ENCODE data around the gene PDHA1. TPM values are rescaled to one million over a fixed set of nuclear protein-coding genes. Genes with fewer than 3 reads are reported as not detected.

The PDHA1 gene
- total RNA-seq, 1 donor from 2014 or later, result 257 TPM

GRCh38 chrX:19388064-19388679, 44.4 kb downstream of the PDHA1 start:
- Mint-ChIP-seq H3K4me3 (no peak overlapping the region), H3K36me3 (no peaks in the 10 kb centered on the region), H3K9me3 (no peaks in the 10 kb centered on the region), H3K4me1 (ENCODE audit: unreplicated experiment) (no peaks in the 10 kb centered on the region), H3K27ac (no peak overlapping the region), H3K27me3 (peaks cover 3% of the 10 kb centered on the region)
- TF ChIP-seq CTCF (conservative IDR thresholded peaks at IDR 0.05), result no peak
- DNase-seq (ENCODE audit: extremely low spot score, unreplicated experiment), result no peak

- Mint-ChIP-seq H3K9me3 (no peaks in the 10 kb centered on the region), H3K27ac (no peak overlapping the region), H3K27me3 (peaks cover 3% of the 10 kb centered on the region), H3K4me1 (ENCODE audit: unreplicated experiment) (no peaks in the 10 kb centered on the region), H3K4me3 (no peak overlapping the region), H3K36me3 (no peaks in the 10 kb centered on the region)
- peak; percentile 31 for DNase-seq (ENCODE audit: extremely low spot score, unreplicated experiment)
- TF ChIP-seq CTCF (conservative IDR thresholded peaks at IDR 0.05), result no peak
Measured at GRCh38 chrX:19388741-19389140, 45.0 kb downstream of the PDHA1 start.

- Mint-ChIP-seq H3K4me1 (ENCODE audit: unreplicated experiment) (no peaks in the 10 kb centered on the region), H3K27ac (no peak overlapping the region), H3K36me3 (no peaks in the 10 kb centered on the region), H3K27me3 (no peaks in the 10 kb centered on the region), H3K4me3 (no peak overlapping the region), H3K9me3 (no peaks in the 10 kb centered on the region)
- peak; percentile 16 for DNase-seq (ENCODE audit: extremely low spot score, unreplicated experiment)
- no peak for TF ChIP-seq CTCF (conservative IDR thresholded peaks at IDR 0.05)
Measured at GRCh38 chrX:19389227-19389845, 45.6 kb downstream of the PDHA1 start.

- Mint-ChIP-seq H3K9me3 (no peaks in the 10 kb centered on the region), H3K27me3 (no peaks in the 10 kb centered on the region), H3K27ac (no peak overlapping the region), H3K36me3 (no peaks in the 10 kb centered on the region), H3K4me3 (no peak overlapping the region), H3K4me1 (ENCODE audit: unreplicated experiment) (no peaks in the 10 kb centered on the region)
- TF ChIP-seq CTCF (conservative IDR thresholded peaks at IDR 0.05), result no peak
- DNase-seq (ENCODE audit: extremely low spot score, unreplicated experiment), result no peak
Measured at GRCh38 chrX:19392078-19392477, 48.4 kb downstream of the PDHA1 start.

- Mint-ChIP-seq H3K27ac (no peak overlapping the region), H3K4me3 (no peak overlapping the region), H3K36me3 (no peaks in the 10 kb centered on the region), H3K4me1 (ENCODE audit: unreplicated experiment) (no peaks in the 10 kb centered on the region), H3K9me3 (no peaks in the 10 kb centered on the region), H3K27me3 (no peaks in the 10 kb centered on the region)
- no peak for DNase-seq (ENCODE audit: extremely low spot score, unreplicated experiment)
- TF ChIP-seq CTCF (conservative IDR thresholded peaks at IDR 0.05), result no peak
Measured at GRCh38 chrX:19392703-19393102, 49.0 kb downstream of the PDHA1 start.
